Caco-2 (cell line): ENCODE measurements around the gene SGSM1. TPM values are rescaled to one million over a fixed set of nuclear protein-coding genes. Genes with fewer than 3 reads are reported as not detected.

ENCODE experiments used
- BruUV-seq: library from RNA; stranded (reverse); fragments of 400-500 nt; replicated peaks from 2 replicates; lab custom pipeline; 2021; lab: Mats Ljungman, UMichigan
- CTCF ChIA-PET: fragments of 300-600 bp; sonication (Branson Sonifier 250); formaldehyde crosslinking; loops from one replicate; lab custom pipeline; 2022; ENCODE audit warnings: antibody characterized with exemption; lab: Charles Lee
- POLR2A ChIA-PET: fragments of 300-600 bp; sonication (Branson Sonifier 250); formaldehyde crosslinking; loops from one replicate; lab custom pipeline; 2022; ENCODE audit warnings: antibody characterized with exemption; lab: Charles Lee
- DNase-seq, 2 experiments: peaks; one replicate each; pipeline versions ENCODE4 v3.0.0 to v3.0.0-alpha.2; 2020 to 2022
- H3K27me3 ChIP-seq: replicated peaks from 2 replicates; pipeline ENCODE4 v1.6.0; 2011; ENCODE audit warnings: low read length; ENCODE audit not compliant: control insufficient read depth, insufficient read depth
- H3K36me3 ChIP-seq: 2 replicates; pipeline ENCODE4 v1.5.1; 2011; ENCODE audit warnings: low read length; ENCODE audit not compliant: control insufficient read depth, insufficient read depth
- H3K4me1 ChIP-seq: fragments of 250-450 bp; sonication (Bioruptor Pico); 2 replicates; pipeline ENCODE4 v1.5.1; 2020; ENCODE audit warnings: mild to moderate bottlenecking
- H3K4me3 ChIP-seq: 2 replicates; pipeline ENCODE4 v1.5.1; 2011; ENCODE audit warnings: low read depth, mild to moderate bottlenecking, control low read depth, low read length
- H3K9me3 ChIP-seq: fragments of 250-450 bp; sonication (Bioruptor Pico); 2 replicates; pipeline ENCODE4 v1.5.1; 2020; ENCODE audit warnings: mild to moderate bottlenecking, moderate library complexity
- H3K27ac Mint-ChIP-seq: one replicate; pipeline ENCODE4 v1.8.0; 2022; ENCODE audit warnings: mixed read lengths; ENCODE audit not compliant: unreplicated experiment
- H3K27me3 Mint-ChIP-seq: one replicate; pipeline ENCODE4 v1.8.0; 2022; ENCODE audit warnings: mixed read lengths; ENCODE audit not compliant: insufficient read depth, unreplicated experiment
- H3K36me3 Mint-ChIP-seq: one replicate; pipeline ENCODE4 v1.8.0; 2022; ENCODE audit warnings: mild to moderate bottlenecking, mixed read lengths; ENCODE audit not compliant: insufficient read depth, unreplicated experiment
- H3K4me1 Mint-ChIP-seq: one replicate; pipeline ENCODE4 v1.8.0; 2022; ENCODE audit warnings: low read depth, mixed read lengths; ENCODE audit not compliant: unreplicated experiment
- H3K4me3 Mint-ChIP-seq: one replicate; pipeline ENCODE4 v1.8.0; 2022; ENCODE audit warnings: mild to moderate bottlenecking, moderate library complexity, mixed read lengths; ENCODE audit not compliant: unreplicated experiment
- H3K9me3 Mint-ChIP-seq: one replicate; pipeline ENCODE4 v1.8.0; 2022; ENCODE audit warnings: mixed read lengths; ENCODE audit not compliant: unreplicated experiment
- CTCF ChIP-seq, 2 experiments: fragments of 200-600 bp in 1 of 2; IDR thresholded peaks; 1 replicate in 1 of 2; 2 replicates in 1 of 2; pipeline versions ENCODE4 v1.5.1 to v1.8.0; 2011 to 2022; ENCODE audit warnings: antibody characterized with exemption in 1 of 2, control low read depth in 1 of 2, inconsistent platforms in 1 of 2, low read depth in 1 of 2, low read length in 1 of 2, mild to moderate bottlenecking in 1 of 2, moderate library complexity in 1 of 2; ENCODE audit not compliant: insufficient read depth in 1 of 2, severe bottlenecking in 1 of 2, unreplicated experiment in 1 of 2
- intact Hi-C: fragments of 100-400 bp; cut with micrococcal nuclease; formaldehyde crosslinking; loops from one replicate; pipeline ENCODE4 v1.10.0; 2022; ENCODE audit not compliant: unreplicated experiment
- total RNA-seq: library from RNA; stranded (reverse); gene quantifications from 2 replicates; pipeline ENCODE4 v1.2.3, GENCODE V29; 2022

SGSM1 gene
- total RNA-seq, 1 experiment from 2014 or later, result 6.1 TPM

DNA sequence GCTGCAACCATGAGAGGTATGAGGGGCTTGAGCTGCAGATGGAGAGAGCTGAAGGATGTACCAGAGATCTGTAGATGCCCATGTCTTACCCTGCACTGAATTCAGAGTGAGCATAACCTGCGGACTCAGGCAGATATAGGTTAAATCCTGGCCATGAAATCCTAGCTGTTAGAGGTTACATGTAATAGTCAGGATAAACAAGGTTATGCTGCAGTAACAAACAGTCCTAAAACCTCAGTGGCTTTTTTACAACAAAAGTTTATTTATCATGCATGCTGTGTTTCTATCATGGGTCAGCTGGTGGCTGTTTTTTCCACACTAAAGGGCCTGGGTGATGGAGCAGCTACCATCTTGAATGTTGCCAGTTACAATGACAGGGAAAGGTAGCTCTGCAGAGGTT lies 70.7 kb downstream of the SGSM1 start:
- Histone ChIP-seq H3K9me3 (no peaks in the 10 kb centered on the region), H3K4me1 (no peaks in the 10 kb centered on the region), H3K27me3 (no peaks in the 10 kb centered on the region), H3K4me3 (no peak overlapping the region), H3K36me3 (no peaks in the 10 kb centered on the region)
- ChIA-PET CTCF (no interaction called here), POLR2A (no interaction called here)
- Mint-ChIP-seq H3K27ac (no peak overlapping the region), H3K27me3 (no peaks in the 10 kb centered on the region), H3K9me3 (no peaks in the 10 kb centered on the region), H3K4me1 (no peaks in the 10 kb centered on the region), H3K4me3 (no peak overlapping the region), H3K36me3 (no peaks in the 10 kb centered on the region)
- BruUV-seq, result no TSS peak
- no peak for TF ChIP-seq CTCF (IDR thresholded peaks at IDR 0.05; ENCODE audit: insufficient read depth in 1 of 2, low read depth in 1 of 2, low read length in 1 of 2, severe bottlenecking in 1 of 2, unreplicated experiment in 1 of 2)
- DNase-seq, result no peak
- intact Hi-C loops, result no loop called here

GRCh38 chr22:24878969-24879368 lies 73.0 kb downstream of the SGSM1 start:
- DNase-seq, result no peak
- no peak overlapping the region for H3K4me3 Mint-ChIP-seq
- intact Hi-C loops, result no loop called here
- no peaks in the 10 kb centered on the region for H3K36me3 Mint-ChIP-seq
- Histone ChIP-seq H3K4me3 (no peak overlapping the region), H3K27me3 (no peaks in the 10 kb centered on the region), H3K9me3 (no peaks in the 10 kb centered on the region), H3K4me1 (no peaks in the 10 kb centered on the region), H3K36me3 (no peaks in the 10 kb centered on the region)
- no peaks in the 10 kb centered on the region for H3K9me3 Mint-ChIP-seq
- CTCF ChIA-PET, result no interaction called here
- H3K4me1 Mint-ChIP-seq, result no peaks in the 10 kb centered on the region
- no peaks in the 10 kb centered on the region for H3K27me3 Mint-ChIP-seq
- no peak overlapping the region for H3K27ac Mint-ChIP-seq
- BruUV-seq, result no TSS peak
- POLR2A ChIA-PET, result interaction anchor here (0.6 kb wide), 1 partner anchor 73 kb away, joined by 10 read pairs; the partner anchor contains the start of gene SGSM1
- TF ChIP-seq CTCF (IDR thresholded peaks at IDR 0.05; ENCODE audit: insufficient read depth in 1 of 2, low read depth in 1 of 2, low read length in 1 of 2, severe bottlenecking in 1 of 2, unreplicated experiment in 1 of 2), result no peak

GRCh38 chr22:24883432-24883831 lies 77.4 kb downstream of the SGSM1 start:
- Histone ChIP-seq H3K27me3 (no peaks in the 10 kb centered on the region), H3K4me3 (no peak overlapping the region), H3K36me3 (no peaks in the 10 kb centered on the region), H3K9me3 (no peaks in the 10 kb centered on the region), H3K4me1 (no peaks in the 10 kb centered on the region)
- no TSS peak for BruUV-seq
- no peaks in the 10 kb centered on the region for H3K36me3 Mint-ChIP-seq
- no peaks in the 10 kb centered on the region for H3K4me1 Mint-ChIP-seq
- no peak overlapping the region for H3K27ac Mint-ChIP-seq
- ChIA-PET POLR2A (no interaction called here), CTCF (no interaction called here)
- no peak overlapping the region for H3K4me3 Mint-ChIP-seq
- no peak for TF ChIP-seq CTCF (IDR thresholded peaks at IDR 0.05; ENCODE audit: insufficient read depth in 1 of 2, low read depth in 1 of 2, low read length in 1 of 2, severe bottlenecking in 1 of 2, unreplicated experiment in 1 of 2)
- DNase-seq, result no peak
- H3K9me3 Mint-ChIP-seq, result no peaks in the 10 kb centered on the region
- intact Hi-C loops, result no loop called here
- no peaks in the 10 kb centered on the region for H3K27me3 Mint-ChIP-seq
